Peyer's patch (tissue), 4 donors: ENCODE results near the gene DNA2.

Source experiments
- POLR2A ChIP-seq, 2 donors: fragments of 450-650 bp; IDR thresholded peaks; one replicate each; pipeline ENCODE4 v1.5.1; 2017; ENCODE audit warnings: antibody characterized with exemption in 2 of 2, mild to moderate bottlenecking in 2 of 2, moderate library complexity in 2 of 2
- TF ChIP-seq, protein P1 (sequence below), 6 experiments: fragments of 450-650 bp in 4 of 6; fragments of 200-600 bp in 2 of 6; sonication (generic) in 1 of 6; IDR thresholded peaks; one replicate each; pipeline ENCODE4 v1.5.1; 2017 to 2019; ENCODE audit warnings: antibody characterized with exemption in 6 of 6, mild to moderate bottlenecking in 3 of 6, moderate library complexity in 1 of 6

DNA sequence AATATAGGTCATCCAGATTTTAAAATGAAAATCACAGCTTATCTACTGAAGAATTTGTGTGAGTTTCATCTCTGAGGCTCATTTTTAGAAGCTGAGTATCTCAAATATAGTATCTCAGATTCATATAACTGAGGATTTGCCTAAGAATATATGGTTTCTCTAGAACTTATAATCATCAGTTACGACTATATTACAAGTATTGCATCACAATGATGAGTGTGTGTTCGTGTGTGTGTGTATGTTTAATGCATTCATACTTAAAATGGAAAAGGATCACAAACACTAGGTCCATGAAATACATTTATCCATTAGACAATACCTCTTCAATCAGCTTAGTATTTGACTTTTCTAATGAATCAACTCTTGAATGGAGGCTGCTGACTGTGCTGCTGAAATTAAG is 86.0 kb downstream of the DNA2 start:
- TF ChIP-seq, protein P1, sequence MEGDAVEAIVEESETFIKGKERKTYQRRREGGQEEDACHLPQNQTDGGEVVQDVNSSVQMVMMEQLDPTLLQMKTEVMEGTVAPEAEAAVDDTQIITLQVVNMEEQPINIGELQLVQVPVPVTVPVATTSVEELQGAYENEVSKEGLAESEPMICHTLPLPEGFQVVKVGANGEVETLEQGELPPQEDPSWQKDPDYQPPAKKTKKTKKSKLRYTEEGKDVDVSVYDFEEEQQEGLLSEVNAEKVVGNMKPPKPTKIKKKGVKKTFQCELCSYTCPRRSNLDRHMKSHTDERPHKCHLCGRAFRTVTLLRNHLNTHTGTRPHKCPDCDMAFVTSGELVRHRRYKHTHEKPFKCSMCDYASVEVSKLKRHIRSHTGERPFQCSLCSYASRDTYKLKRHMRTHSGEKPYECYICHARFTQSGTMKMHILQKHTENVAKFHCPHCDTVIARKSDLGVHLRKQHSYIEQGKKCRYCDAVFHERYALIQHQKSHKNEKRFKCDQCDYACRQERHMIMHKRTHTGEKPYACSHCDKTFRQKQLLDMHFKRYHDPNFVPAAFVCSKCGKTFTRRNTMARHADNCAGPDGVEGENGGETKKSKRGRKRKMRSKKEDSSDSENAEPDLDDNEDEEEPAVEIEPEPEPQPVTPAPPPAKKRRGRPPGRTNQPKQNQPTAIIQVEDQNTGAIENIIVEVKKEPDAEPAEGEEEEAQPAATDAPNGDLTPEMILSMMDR (IDR thresholded peaks at IDR 0.05) = no peak
- no peak for TF ChIP-seq POLR2A (IDR thresholded peaks at IDR 0.05)
